ENCODE data around the gene PIK3R1.

The PIK3R1 gene

GRCh38 chr5:68298479-68298878 lies 82.9 kb downstream of the PIK3R1 start:
- H3K4me3 ChIP-seq (ENCODE audit: low read length) = no peak overlapping the region
- no peak overlapping the region for H3K9ac ChIP-seq (ENCODE audit: low read length)
- H3K4me1 ChIP-seq (ENCODE audit: control insufficient read depth, insufficient read depth, low read length) = peaks cover 3% of the 10 kb centered on the region
- no peaks in the 10 kb centered on the region for H3K27me3 ChIP-seq (ENCODE audit: control insufficient read depth, insufficient read depth, low read length)
- no peaks in the 10 kb centered on the region for H3K36me3 ChIP-seq (ENCODE audit: control insufficient read depth, insufficient read depth, low read length)
- no peaks in the 10 kb centered on the region for H3K9me3 ChIP-seq (ENCODE audit: control insufficient read depth, low read length)

- Histone ChIP-seq H3K36me3 (ENCODE audit: control insufficient read depth, insufficient read depth, low read length) (no peaks in the 10 kb centered on the region), H3K27me3 (ENCODE audit: control insufficient read depth, insufficient read depth, low read length) (no peaks in the 10 kb centered on the region), H3K4me3 (ENCODE audit: low read length) (no peak overlapping the region), H3K9ac (ENCODE audit: low read length) (no peak overlapping the region), H3K4me1 (ENCODE audit: control insufficient read depth, insufficient read depth, low read length) (peaks cover 8% of the 10 kb centered on the region), H3K9me3 (ENCODE audit: control insufficient read depth, low read length) (no peaks in the 10 kb centered on the region)
Measured at GRCh38 chr5:68299105-68299504, 83.5 kb downstream of the PIK3R1 start.

GRCh38 chr5:68299575-68299974 lies 84.0 kb downstream of the PIK3R1 start:
- Histone ChIP-seq H3K9ac (ENCODE audit: low read length) (no peak overlapping the region), H3K36me3 (ENCODE audit: control insufficient read depth, insufficient read depth, low read length) (no peaks in the 10 kb centered on the region), H3K4me3 (ENCODE audit: low read length) (no peak overlapping the region), H3K9me3 (ENCODE audit: control insufficient read depth, low read length) (no peaks in the 10 kb centered on the region), H3K27me3 (ENCODE audit: control insufficient read depth, insufficient read depth, low read length) (no peaks in the 10 kb centered on the region), H3K4me1 (ENCODE audit: control insufficient read depth, insufficient read depth, low read length) (peaks cover 8% of the 10 kb centered on the region)

GRCh38 chr5:68303038-68303738 lies 87.6 kb downstream of the PIK3R1 start:
- Histone ChIP-seq H3K27me3 (ENCODE audit: control insufficient read depth, insufficient read depth, low read length) (no peaks in the 10 kb centered on the region), H3K4me1 (ENCODE audit: control insufficient read depth, insufficient read depth, low read length) (peaks cover 8% of the 10 kb centered on the region), H3K9me3 (ENCODE audit: control insufficient read depth, low read length) (no peaks in the 10 kb centered on the region), H3K4me3 (ENCODE audit: low read length) (no peak overlapping the region), H3K36me3 (ENCODE audit: control insufficient read depth, insufficient read depth, low read length) (no peaks in the 10 kb centered on the region), H3K9ac (ENCODE audit: low read length) (no peak overlapping the region)

- Histone ChIP-seq H3K4me3 (ENCODE audit: low read length) (no peak overlapping the region), H3K9me3 (ENCODE audit: control insufficient read depth, low read length) (no peaks in the 10 kb centered on the region), H3K9ac (ENCODE audit: low read length) (no peak overlapping the region), H3K27me3 (ENCODE audit: control insufficient read depth, insufficient read depth, low read length) (no peaks in the 10 kb centered on the region), H3K36me3 (ENCODE audit: control insufficient read depth, insufficient read depth, low read length) (no peaks in the 10 kb centered on the region), H3K4me1 (ENCODE audit: control insufficient read depth, insufficient read depth, low read length) (peaks cover 8% of the 10 kb centered on the region)
Measured at GRCh38 chr5:68303754-68304420, 88.3 kb downstream of the PIK3R1 start.

- Histone ChIP-seq H3K9me3 (ENCODE audit: control insufficient read depth, low read length) (no peaks in the 10 kb centered on the region), H3K36me3 (ENCODE audit: control insufficient read depth, insufficient read depth, low read length) (no peaks in the 10 kb centered on the region), H3K27me3 (ENCODE audit: control insufficient read depth, insufficient read depth, low read length) (no peaks in the 10 kb centered on the region), H3K4me3 (ENCODE audit: low read length) (no peak overlapping the region), H3K9ac (ENCODE audit: low read length) (no peak overlapping the region), H3K4me1 (ENCODE audit: control insufficient read depth, insufficient read depth, low read length) (peaks cover 8% of the 10 kb centered on the region)
Measured at GRCh38 chr5:68304421-68305052, 89.0 kb downstream of the PIK3R1 start.

- H3K4me3 ChIP-seq (ENCODE audit: low read length) = no peak overlapping the region
- H3K27me3 ChIP-seq (ENCODE audit: control insufficient read depth, insufficient read depth, low read length) = no peaks in the 10 kb centered on the region
- no peaks in the 10 kb centered on the region for H3K36me3 ChIP-seq (ENCODE audit: control insufficient read depth, insufficient read depth, low read length)
- H3K9ac ChIP-seq (ENCODE audit: low read length) = no peak overlapping the region
- H3K9me3 ChIP-seq (ENCODE audit: control insufficient read depth, low read length) = no peaks in the 10 kb centered on the region
- peaks cover 12% of the 10 kb centered on the region for H3K4me1 ChIP-seq (ENCODE audit: control insufficient read depth, insufficient read depth, low read length)
Measured at GRCh38 chr5:68305223-68305870, 89.8 kb downstream of the PIK3R1 start.

- Histone ChIP-seq H3K9ac (ENCODE audit: low read length) (no peak overlapping the region), H3K27me3 (ENCODE audit: control insufficient read depth, insufficient read depth, low read length) (no peaks in the 10 kb centered on the region), H3K4me3 (ENCODE audit: low read length) (no peak overlapping the region), H3K36me3 (ENCODE audit: control insufficient read depth, insufficient read depth, low read length) (no peaks in the 10 kb centered on the region), H3K9me3 (ENCODE audit: control insufficient read depth, low read length) (no peaks in the 10 kb centered on the region), H3K4me1 (ENCODE audit: control insufficient read depth, insufficient read depth, low read length) (peaks cover 12% of the 10 kb centered on the region)
Measured at GRCh38 chr5:68306361-68307014, 90.9 kb downstream of the PIK3R1 start.

GRCh38 chr5:68313336-68313735 lies 97.8 kb downstream of the PIK3R1 start:
- H3K4me3 ChIP-seq (ENCODE audit: low read length) = no peak overlapping the region
- no peak overlapping the region for H3K9ac ChIP-seq (ENCODE audit: low read length)
- H3K4me1 ChIP-seq (ENCODE audit: control insufficient read depth, insufficient read depth, low read length) = peaks cover 4% of the 10 kb centered on the region
- no peaks in the 10 kb centered on the region for H3K36me3 ChIP-seq (ENCODE audit: control insufficient read depth, insufficient read depth, low read length)
- H3K9me3 ChIP-seq (ENCODE audit: control insufficient read depth, low read length) = peaks cover 1% of the 10 kb centered on the region
- H3K27me3 ChIP-seq (ENCODE audit: control insufficient read depth, insufficient read depth, low read length) = no peaks in the 10 kb centered on the region

GRCh38 chr5:68314465-68314864 lies 98.9 kb downstream of the PIK3R1 start:
- Histone ChIP-seq H3K9me3 (ENCODE audit: control insufficient read depth, low read length) (peaks cover 4% of the 10 kb centered on the region), H3K9ac (ENCODE audit: low read length) (no peak overlapping the region), H3K27me3 (ENCODE audit: control insufficient read depth, insufficient read depth, low read length) (no peaks in the 10 kb centered on the region), H3K4me3 (ENCODE audit: low read length) (no peak overlapping the region), H3K4me1 (ENCODE audit: control insufficient read depth, insufficient read depth, low read length) (peaks cover 9% of the 10 kb centered on the region), H3K36me3 (ENCODE audit: control insufficient read depth, insufficient read depth, low read length) (no peaks in the 10 kb centered on the region)

- no peak overlapping the region for H3K4me3 ChIP-seq (ENCODE audit: low read length)
- H3K9ac ChIP-seq (ENCODE audit: low read length) = no peak overlapping the region
- peaks cover 4% of the 10 kb centered on the region for H3K9me3 ChIP-seq (ENCODE audit: control insufficient read depth, low read length)
- H3K36me3 ChIP-seq (ENCODE audit: control insufficient read depth, insufficient read depth, low read length) = no peaks in the 10 kb centered on the region
- no peaks in the 10 kb centered on the region for H3K27me3 ChIP-seq (ENCODE audit: control insufficient read depth, insufficient read depth, low read length)
- peaks cover 18% of the 10 kb centered on the region for H3K4me1 ChIP-seq (ENCODE audit: control insufficient read depth, insufficient read depth, low read length)
Measured at GRCh38 chr5:68315679-68316271, 100.2 kb downstream of the PIK3R1 start.

Measured in mucosa of stomach (tissue), 1 donor.